ENCODE data around the gene DCAF12. TPM values are rescaled to one million over a fixed set of nuclear protein-coding genes. Genes with fewer than 3 reads are reported as not detected.

The DCAF12 gene
- total and polyA plus RNA-seq, 4 donors: 8.4 to 120 (median 16.0) TPM

GRCh38 chr9:34036625-34037024 is 89.9 kb downstream of the DCAF12 start:
- Histone ChIP-seq H3K27me3 (ENCODE audit: control insufficient read depth in 4 of 4, insufficient read depth in 4 of 4, low read length in 3 of 4) (no peaks in the 10 kb centered on the region), H3K27ac (ENCODE audit: low read depth in 1 of 2, low read length in 2 of 2) (no peak overlapping the region), H3K4me1 (ENCODE audit: control insufficient read depth in 4 of 4, insufficient read depth in 4 of 4, low read length in 3 of 4) (no peaks in the 10 kb centered on the region), H3K9ac (ENCODE audit: low read depth in 1 of 2, low read length in 2 of 2) (no peak overlapping the region), H3K36me3 (ENCODE audit: control insufficient read depth in 4 of 4, insufficient read depth in 3 of 4, low read depth in 1 of 4, low read length in 3 of 4) (peaks cover 0 to 4% (median 0%) of the 10 kb centered on the region in 4 donors), H3K4me3 (ENCODE audit: low read depth in 1 of 3, low read length in 3 of 3) (no peak overlapping the region), H3K9me3 (ENCODE audit: control insufficient read depth in 4 of 4, low read length in 3 of 4) (no peaks in the 10 kb centered on the region)
- no peak for TF ChIP-seq RXRA (IDR thresholded peaks at IDR 0.05)
- TF ChIP-seq HNF4G (IDR thresholded peaks at IDR 0.05): no peak
- no peak for TF ChIP-seq RAD21 (IDR thresholded peaks at IDR 0.05)
- TF ChIP-seq YY1 (IDR thresholded peaks at IDR 0.05): no peak
- TF ChIP-seq TAF1 (conservative IDR thresholded peaks at IDR 0.05): no peak
- TF ChIP-seq REST (IDR thresholded peaks at IDR 0.05): no peak
- no peak for TF ChIP-seq FOXA1 (IDR thresholded peaks at IDR 0.05)
- no peak for TF ChIP-seq JUND (IDR thresholded peaks at IDR 0.05)
- TF ChIP-seq HNF4A (conservative IDR thresholded peaks at IDR 0.05): no peak
- no peak for TF ChIP-seq CTCF (IDR thresholded peaks at IDR 0.05; ENCODE audit: low read depth, low read length, missing input control)
- TF ChIP-seq ATF3 (IDR thresholded peaks at IDR 0.05): no peak
- no peak for TF ChIP-seq EGR1 (IDR thresholded peaks at IDR 0.05; ENCODE audit: low read depth in 2 of 2)
- TF ChIP-seq ZBTB33 (IDR thresholded peaks at IDR 0.05): no peak
- TF ChIP-seq SP1 (IDR thresholded peaks at IDR 0.05): no peak
- no peak for TF ChIP-seq NR2F2 (IDR thresholded peaks at IDR 0.05)
- no peak for TF ChIP-seq GABPA (IDR thresholded peaks at IDR 0.05 in 1 of 2, conservative IDR thresholded peaks at IDR 0.05 in 1 of 2)
- no peak for TF ChIP-seq FOXA2 (IDR thresholded peaks at IDR 0.05)
- no peak for TF ChIP-seq MAX (IDR thresholded peaks at IDR 0.05)
- 96% methylated on average over 5 of the region's 5 CpGs for WGBS
- no peak for DNase-seq (ENCODE audit: low spot score)

Small RNAs within 50 kb of the gene (small RNA-seq; reads per million reads assigned to genes)
- gene RN7SKP114: 0.22 reads per million, percentile 7 among the genes with 10 or more reads in this experiment

Other genes with a start within 250 kb of the DCAF12 start
- 10 to 100 TPM; 11.1 to 12.6 TPM for gene UBAP2, start 77.8 kb downstream of the DCAF12 start, total RNA-seq
- 1 to 10 TPM; 5.4 TPM for gene UBAP2, start 77.8 kb downstream of the DCAF12 start, polyA plus RNA-seq
- 10 to 100 TPM; 23.4 to 31.6 TPM for gene UBAP1, start 52.3 kb upstream of the DCAF12 start, total RNA-seq
- gene UBAP1, start 52.3 kb upstream of the DCAF12 start, polyA plus RNA-seq: 10 to 100 TPM; 21.2 to 24.0 TPM
- 1 to 10 TPM in 1 of 2 donors, under 1 TPM in 1; 0.17 to 4.1 TPM for gene KIF24, start 202.6 kb upstream of the DCAF12 start, total RNA-seq
- gene KIF24, start 202.6 kb upstream of the DCAF12 start, polyA plus RNA-seq: under 1 TPM; 0.13 to 0.24 TPM
- gene NUDT2, start 202.9 kb upstream of the DCAF12 start, total RNA-seq: 10 to 100 TPM in 1 of 2 donors, 1 to 10 TPM in 1; 9.2 to 10.6 TPM
- gene NUDT2, start 202.9 kb upstream of the DCAF12 start, polyA plus RNA-seq: 10 to 100 TPM; 20.7 to 23.5 TPM

Data from liver (tissue), 10 donors.